Lung (tissue), 12 donors: ENCODE results near the gene TRIB2. TPM values are rescaled to one million over a fixed set of nuclear protein-coding genes. Genes with fewer than 3 reads are reported as not detected.

ENCODE experiments used
- ATAC-seq: fragments of 200-7000 bp; cut with Tn5 transposase; one replicate; pipeline ENCODE4 v1.9.1; 2020; ENCODE audit warnings: moderate number of reproducible peaks; ENCODE audit not compliant: insufficient read depth, low FRiP score
- DNase-seq, 3 donors: peaks; one replicate each; pipeline ENCODE4 v3.0.0-alpha.2; 2013 to 2017
- H3K27ac ChIP-seq, 2 donors: one replicate each; pipeline ENCODE4 v1.5.1; 2013; ENCODE audit warnings: mild to moderate bottlenecking in 2 of 2, moderate library complexity in 2 of 2, control low read depth in 1 of 2, inconsistent platforms in 1 of 2, low read depth in 1 of 2, low read length in 1 of 2
- H3K27me3 ChIP-seq, 3 donors: one replicate each; pipeline ENCODE4 v1.5.1; 2013; ENCODE audit warnings: low read length in 2 of 3; ENCODE audit not compliant: control insufficient read depth in 3 of 3, insufficient read depth in 3 of 3
- H3K36me3 ChIP-seq, 4 donors: one replicate each; pipeline ENCODE4 v1.5.1; 2013; ENCODE audit warnings: low read length in 4 of 4, mild to moderate bottlenecking in 1 of 4, moderate library complexity in 1 of 4; ENCODE audit not compliant: control insufficient read depth in 4 of 4, insufficient read depth in 4 of 4
- H3K4me1 ChIP-seq, 5 donors: one replicate each; pipeline ENCODE4 v1.5.1; 2013; ENCODE audit warnings: low read length in 5 of 5, mild to moderate bottlenecking in 2 of 5, moderate library complexity in 1 of 5; ENCODE audit not compliant: control insufficient read depth in 5 of 5, insufficient read depth in 5 of 5
- H3K4me3 ChIP-seq: one replicate; pipeline ENCODE4 v1.5.1; 2013; ENCODE audit warnings: mild to moderate bottlenecking, control low read depth, moderate library complexity
- H3K9ac ChIP-seq, 2 donors: one replicate each; pipeline ENCODE4 v1.5.1; 2013; ENCODE audit warnings: low read length in 2 of 2, control low read depth in 1 of 2; ENCODE audit not compliant: insufficient read depth in 1 of 2
- H3K9me3 ChIP-seq, 4 donors: one replicate each; pipeline ENCODE4 v1.5.1; 2013; ENCODE audit warnings: low read length in 3 of 4, mild to moderate bottlenecking in 1 of 4, moderate library complexity in 1 of 4; ENCODE audit not compliant: control insufficient read depth in 4 of 4, insufficient read depth in 3 of 4
- WGBS, 2 donors: extraction: QIAGEN DNeasy Blood & Tissue Kit; methylation state at CpG; one replicate each; pipeline ENCODE4 v1.1.7; 2013; 5-methylcytosine and 5-hydroxymethylcytosine counted together
- polyA plus RNA-seq, 2 donors: library from polyadenylated mRNA; stranded (reverse); fragments of 200-250 nt; gene quantifications; one replicate each; pipeline ENCODE4 v1.2.1, GENCODE V29; 2013
- total RNA-seq, 2 donors: library from RNA; depleted of rRNA in 1 of 2; stranded (reverse); fragments of >200 nt in 1 of 2; gene quantifications; one replicate each; pipeline ENCODE4 v1.2.1, GENCODE V29; 2014 to 2021
- TF ChIP-seq, protein P1 (sequence below): IDR thresholded peaks from 2 replicates; pipeline ENCODE4 v1.5.1; 2012; ENCODE audit warnings: mild to moderate bottlenecking; ENCODE audit errors: control extremely low read depth, extremely low read depth
- donor health status: control.
- donor health status: control.
- donor health status: Bipolar disorder and iron deficiency.
- donor health status: healthy.
- donor health status: DM: yes; HTN: yes; CAD: no.

The TRIB2 gene
- total and polyA plus RNA-seq, 4 donors = 21.3 to 83.6 (median 38.5) TPM

DNA sequence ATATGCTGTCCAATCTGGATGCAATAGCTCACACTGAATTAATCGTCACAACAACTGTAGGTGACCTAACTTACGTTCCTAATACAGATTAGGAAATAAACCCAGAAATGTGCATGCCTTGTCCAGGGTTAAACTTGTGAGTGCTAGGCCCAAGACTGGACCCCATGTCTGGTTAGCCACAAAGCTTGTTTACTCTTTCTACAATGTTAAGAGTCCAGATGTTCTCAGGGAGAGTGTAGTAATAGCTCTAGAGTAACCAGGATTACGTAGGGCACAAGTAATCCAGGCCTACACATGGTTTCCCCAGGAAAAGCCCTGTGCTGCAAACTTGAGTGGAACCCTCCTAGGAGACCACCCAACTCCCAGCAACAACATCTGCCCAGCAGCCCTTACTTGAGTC is 26.2 kb downstream of the TRIB2 start:
- DNase-seq (no peak), ATAC-seq (no peak)
- Histone ChIP-seq H3K27ac (no peak overlapping the region), H3K27me3 (no peaks in the 10 kb centered on the region), H3K4me3 (no peak overlapping the region), H3K36me3 (peaks cover 8 to 25% (median 16%) of the 10 kb centered on the region in 4 donors), H3K9ac (no peak overlapping the region), H3K9me3 (peaks cover 0 to 2% (median 0%) of the 10 kb centered on the region in 4 donors), H3K4me1 (no peaks in the 10 kb centered on the region)
- 89 to 94% methylated on average over 3 of the region's 3 CpGs for WGBS, 2 donors
- TF ChIP-seq, protein P1, sequence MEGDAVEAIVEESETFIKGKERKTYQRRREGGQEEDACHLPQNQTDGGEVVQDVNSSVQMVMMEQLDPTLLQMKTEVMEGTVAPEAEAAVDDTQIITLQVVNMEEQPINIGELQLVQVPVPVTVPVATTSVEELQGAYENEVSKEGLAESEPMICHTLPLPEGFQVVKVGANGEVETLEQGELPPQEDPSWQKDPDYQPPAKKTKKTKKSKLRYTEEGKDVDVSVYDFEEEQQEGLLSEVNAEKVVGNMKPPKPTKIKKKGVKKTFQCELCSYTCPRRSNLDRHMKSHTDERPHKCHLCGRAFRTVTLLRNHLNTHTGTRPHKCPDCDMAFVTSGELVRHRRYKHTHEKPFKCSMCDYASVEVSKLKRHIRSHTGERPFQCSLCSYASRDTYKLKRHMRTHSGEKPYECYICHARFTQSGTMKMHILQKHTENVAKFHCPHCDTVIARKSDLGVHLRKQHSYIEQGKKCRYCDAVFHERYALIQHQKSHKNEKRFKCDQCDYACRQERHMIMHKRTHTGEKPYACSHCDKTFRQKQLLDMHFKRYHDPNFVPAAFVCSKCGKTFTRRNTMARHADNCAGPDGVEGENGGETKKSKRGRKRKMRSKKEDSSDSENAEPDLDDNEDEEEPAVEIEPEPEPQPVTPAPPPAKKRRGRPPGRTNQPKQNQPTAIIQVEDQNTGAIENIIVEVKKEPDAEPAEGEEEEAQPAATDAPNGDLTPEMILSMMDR = no peak

DNA sequence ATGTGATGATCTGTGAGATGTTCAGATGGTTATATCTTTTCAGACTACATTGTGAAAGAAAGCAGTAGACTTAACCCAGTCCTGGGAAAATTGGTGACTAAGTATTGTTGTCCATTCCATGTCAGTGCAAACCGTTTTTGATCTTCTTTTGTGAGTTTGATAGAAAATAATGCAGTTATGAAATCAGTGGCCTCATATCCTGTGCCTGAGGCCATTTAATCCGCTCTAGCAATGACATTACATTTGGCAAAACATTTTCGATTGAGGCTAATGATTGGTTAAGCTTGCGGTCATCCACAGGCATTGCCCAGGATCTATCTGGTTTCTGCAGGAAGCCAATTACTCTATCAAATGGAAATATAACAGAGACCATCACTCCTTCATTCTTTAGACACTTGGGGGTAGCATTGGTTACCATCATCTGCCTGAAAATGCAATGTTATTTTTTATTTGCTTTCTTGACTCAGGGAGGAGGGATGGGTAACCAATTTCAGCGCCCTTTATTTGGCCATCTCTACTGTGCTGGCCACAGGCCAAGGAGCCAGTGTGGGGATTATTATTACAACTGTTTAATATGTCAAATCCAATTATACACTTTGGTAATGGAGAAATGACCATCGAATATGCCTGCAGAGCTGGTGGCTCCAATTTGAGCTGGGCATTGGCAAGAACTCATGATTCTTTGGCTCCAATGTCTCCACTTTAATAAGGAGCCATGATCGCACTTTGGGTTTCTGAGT is 33.6 kb downstream of the TRIB2 start:
- H3K4me1 ChIP-seq = peaks cover 0 to 3% (median 0%) of the 10 kb centered on the region in 5 donors
- 90 to 92% methylated on average over 7 of the region's 7 CpGs for WGBS, 2 donors

DNA sequence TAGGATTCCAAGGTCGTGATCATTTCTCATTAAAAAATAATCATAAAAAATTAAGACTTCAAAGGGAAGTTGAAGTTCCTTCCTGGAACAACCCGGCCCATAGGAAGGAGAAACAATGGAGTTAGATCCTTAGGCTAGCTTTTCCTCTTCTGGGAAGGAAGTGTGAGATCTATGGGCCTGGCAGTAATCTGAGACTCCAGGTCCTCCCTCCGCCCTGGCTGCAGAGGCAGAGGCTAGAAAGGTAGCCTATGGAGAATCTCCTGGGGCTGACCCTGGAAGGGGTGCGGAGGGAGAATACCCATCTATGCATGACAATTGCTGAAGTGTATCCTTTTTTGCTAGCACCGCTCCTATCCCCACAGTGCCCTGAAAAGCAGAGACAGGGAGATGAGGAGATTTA is 37.9 kb downstream of the TRIB2 start:
- H3K4me1 ChIP-seq = peaks cover 0 to 4% (median 0%) of the 10 kb centered on the region in 5 donors
- H3K36me3 ChIP-seq = no peaks in the 10 kb centered on the region
- DNase-seq (no peak), ATAC-seq (no peak)
- H3K27ac ChIP-seq = no peak overlapping the region
- H3K4me3 ChIP-seq = no peak overlapping the region
- no peaks in the 10 kb centered on the region for H3K27me3 ChIP-seq
- H3K9me3 ChIP-seq = no peaks in the 10 kb centered on the region
- no peak overlapping the region for H3K9ac ChIP-seq
- WGBS, 2 donors = 65 to 74% methylated on average over 5 of the region's 5 CpGs
- TF ChIP-seq, protein P1 = no peak

More for the DNA sequence above, 33.6 kb downstream of the TRIB2 start:
- H3K9ac ChIP-seq = no peak overlapping the region
- TF ChIP-seq, protein P1 = no peak
- no peak overlapping the region for H3K4me3 ChIP-seq
- H3K36me3 ChIP-seq = no peaks in the 10 kb centered on the region
- DNase-seq (no peak), ATAC-seq (no peak)
- H3K9me3 ChIP-seq = peaks cover 0 to 3% (median 1%) of the 10 kb centered on the region in 4 donors
- no peaks in the 10 kb centered on the region for H3K27me3 ChIP-seq
- no peak overlapping the region for H3K27ac ChIP-seq
